IMR-90 (cell line): ENCODE measurements around the gene MYO3B.

Source experiments
- CEBPB ChIP-seq: IDR thresholded peaks from 2 replicates; pipeline ENCODE4 v1.6.1; 2012; ENCODE audit warnings: low read depth, low read length, improper control_type of control experiment
- MAFK ChIP-seq: IDR thresholded peaks from 2 replicates; pipeline ENCODE4 v1.6.1; 2012; ENCODE audit warnings: low read depth, low read length, improper control_type of control experiment
- NFE2L2 ChIP-seq: fragments of 150-350 bp; IDR thresholded peaks from 2 replicates; pipeline ENCODE4 v1.6.1; 2016; ENCODE audit warnings: low read depth, mild to moderate bottlenecking, low read length
- POLR2A ChIP-seq: IDR thresholded peaks from 2 replicates; pipeline ENCODE4 v1.6.1; 2012; ENCODE audit warnings: mild to moderate bottlenecking, low read depth, low read length
- RAD21 ChIP-seq: IDR thresholded peaks from 2 replicates; pipeline ENCODE4 v1.6.1; 2012; ENCODE audit warnings: low read length, improper control_type of control experiment
- RCOR1 ChIP-seq: IDR thresholded peaks from 2 replicates; pipeline ENCODE4 v1.6.1; 2012; ENCODE audit warnings: mild to moderate bottlenecking, low read length, improper control_type of control experiment; ENCODE audit not compliant: insufficient replicate concordance
- RFX5 ChIP-seq: IDR thresholded peaks from 2 replicates; pipeline ENCODE4 v1.8.0; 2012; ENCODE audit warnings: low read depth, mild to moderate bottlenecking, low read length, moderate library complexity
- SMC3 ChIP-seq: fragments of 150-350 bp; IDR thresholded peaks from 2 replicates; pipeline ENCODE4 v1.6.1; 2016; ENCODE audit warnings: low read depth, mild to moderate bottlenecking, antibody characterized with exemption, low read length, moderate library complexity
- USF2 ChIP-seq: fragments of 150-350 bp; IDR thresholded peaks from 2 replicates; pipeline ENCODE4 v1.6.1; 2017; ENCODE audit warnings: mild to moderate bottlenecking, antibody characterized with exemption, low read length, low read depth
- TF ChIP-seq, protein P1 (sequence below): conservative IDR thresholded peaks from 2 replicates; pipeline ENCODE4 v1.5.1; 2012; ENCODE audit warnings: mild to moderate bottlenecking, low read depth, low read length, improper control_type of control experiment
- TF ChIP-seq, protein P2 (sequence below): fragments of 150-350 bp; IDR thresholded peaks from 2 replicates; pipeline ENCODE4 v1.6.1; 2016; ENCODE audit warnings: low read depth, mild to moderate bottlenecking, low read length, moderate library complexity, borderline replicate concordance

DNA sequence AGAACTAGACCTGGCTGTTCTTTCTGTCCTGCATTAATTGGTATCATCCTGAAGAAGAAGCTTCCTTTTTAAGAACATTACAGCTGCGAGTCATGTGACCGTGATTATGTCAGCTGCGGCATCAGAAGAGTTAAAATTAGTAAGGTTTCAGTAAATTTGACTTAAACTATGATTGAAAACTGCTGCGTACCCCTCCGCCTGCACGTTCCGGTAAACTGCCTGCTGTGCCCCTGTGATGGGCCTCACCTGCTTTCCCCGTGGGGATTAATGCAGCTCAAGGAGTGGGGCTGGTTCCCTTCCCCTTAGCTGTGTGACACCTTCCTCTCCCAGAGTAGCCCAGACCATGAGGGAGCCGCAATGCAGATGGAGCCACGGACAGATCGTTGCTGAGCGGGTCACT is 36.1 kb upstream of the MYO3B start:
- TF ChIP-seq, protein P1, sequence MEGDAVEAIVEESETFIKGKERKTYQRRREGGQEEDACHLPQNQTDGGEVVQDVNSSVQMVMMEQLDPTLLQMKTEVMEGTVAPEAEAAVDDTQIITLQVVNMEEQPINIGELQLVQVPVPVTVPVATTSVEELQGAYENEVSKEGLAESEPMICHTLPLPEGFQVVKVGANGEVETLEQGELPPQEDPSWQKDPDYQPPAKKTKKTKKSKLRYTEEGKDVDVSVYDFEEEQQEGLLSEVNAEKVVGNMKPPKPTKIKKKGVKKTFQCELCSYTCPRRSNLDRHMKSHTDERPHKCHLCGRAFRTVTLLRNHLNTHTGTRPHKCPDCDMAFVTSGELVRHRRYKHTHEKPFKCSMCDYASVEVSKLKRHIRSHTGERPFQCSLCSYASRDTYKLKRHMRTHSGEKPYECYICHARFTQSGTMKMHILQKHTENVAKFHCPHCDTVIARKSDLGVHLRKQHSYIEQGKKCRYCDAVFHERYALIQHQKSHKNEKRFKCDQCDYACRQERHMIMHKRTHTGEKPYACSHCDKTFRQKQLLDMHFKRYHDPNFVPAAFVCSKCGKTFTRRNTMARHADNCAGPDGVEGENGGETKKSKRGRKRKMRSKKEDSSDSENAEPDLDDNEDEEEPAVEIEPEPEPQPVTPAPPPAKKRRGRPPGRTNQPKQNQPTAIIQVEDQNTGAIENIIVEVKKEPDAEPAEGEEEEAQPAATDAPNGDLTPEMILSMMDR, result no peak
- no peak for TF ChIP-seq POLR2A
- TF ChIP-seq RFX5, result no peak
- no peak for TF ChIP-seq RCOR1
- TF ChIP-seq, protein P2, sequence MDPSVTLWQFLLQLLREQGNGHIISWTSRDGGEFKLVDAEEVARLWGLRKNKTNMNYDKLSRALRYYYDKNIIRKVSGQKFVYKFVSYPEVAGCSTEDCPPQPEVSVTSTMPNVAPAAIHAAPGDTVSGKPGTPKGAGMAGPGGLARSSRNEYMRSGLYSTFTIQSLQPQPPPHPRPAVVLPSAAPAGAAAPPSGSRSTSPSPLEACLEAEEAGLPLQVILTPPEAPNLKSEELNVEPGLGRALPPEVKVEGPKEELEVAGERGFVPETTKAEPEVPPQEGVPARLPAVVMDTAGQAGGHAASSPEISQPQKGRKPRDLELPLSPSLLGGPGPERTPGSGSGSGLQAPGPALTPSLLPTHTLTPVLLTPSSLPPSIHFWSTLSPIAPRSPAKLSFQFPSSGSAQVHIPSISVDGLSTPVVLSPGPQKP, result no peak
- TF ChIP-seq RAD21, result no peak
- no peak for TF ChIP-seq USF2
- no peak for TF ChIP-seq SMC3
- TF ChIP-seq NFE2L2, result no peak
- TF ChIP-seq CEBPB, result no peak
- no peak for TF ChIP-seq MAFK
